H1 (cell line): Measurements from ENCODE around the gene HKDC1. TPM values are rescaled to one million over a fixed set of nuclear protein-coding genes. Genes with fewer than 3 reads are reported as not detected.

ENCODE experiments used
- CTCF ChIA-PET: fragments of 300-600 bp; sonication (Branson Sonifier 250); formaldehyde crosslinking; loops from one replicate; lab custom pipeline; 2021; ENCODE audit not compliant: partially characterized antibody; lab: Charles Lee
- POLR2A ChIA-PET: fragments of 300-600 bp; sonication (Branson Sonifier 250); formaldehyde crosslinking; loops from one replicate; lab custom pipeline; 2021; ENCODE audit warnings: inconsistent platforms; ENCODE audit not compliant: partially characterized antibody; lab: Charles Lee
- DNase-seq, 2 experiments: peaks; one replicate each; pipeline versions ENCODE4 v3.0.0 to v3.0.0-alpha.2; 2010 to 2022; ENCODE audit warnings: low spot score in 2 of 2, low read depth in 1 of 2, mixed read lengths in 1 of 2
- FAIRE-seq: peaks from 2 replicates; lab custom pipeline; 2011; peaks lifted over from hg19 to GRCh38; lab: Jason Lieb, UNC
- H2AFZ ChIP-seq: 2 replicates; pipeline ENCODE4 v1.8.1; 2012; ENCODE audit warnings: low read length, inconsistent platforms
- H2AK5ac ChIP-seq: 2 replicates; pipeline ENCODE4 v1.6.1; 2013; ENCODE audit warnings: low read depth, low read length
- H2BK120ac ChIP-seq: replicated peaks from 2 replicates; pipeline ENCODE3; 2013; ENCODE audit warnings: low read depth, low read length, inconsistent platforms
- H2BK12ac ChIP-seq: 2 replicates; pipeline ENCODE4 v1.6.1; 2013; ENCODE audit warnings: low read depth, low read length
- H2BK15ac ChIP-seq: 2 replicates; pipeline ENCODE4 v1.6.1; 2013; ENCODE audit warnings: low read length
- H2BK20ac ChIP-seq: 2 replicates; pipeline ENCODE4 v1.6.1; 2013; ENCODE audit warnings: low read length
- H2BK5ac ChIP-seq: 2 replicates; pipeline ENCODE4 v1.6.1; 2013; ENCODE audit warnings: low read depth, low read length
- H3K14ac ChIP-seq: 2 replicates; pipeline ENCODE4 v1.6.1; 2013; ENCODE audit warnings: inconsistent platforms; ENCODE audit not compliant: insufficient read length
- H3K18ac ChIP-seq: 2 replicates; pipeline ENCODE4 v1.6.1; 2013; ENCODE audit warnings: low read length; ENCODE audit errors: extremely low read depth
- H3K23ac ChIP-seq: 2 replicates; pipeline ENCODE4 v1.6.1; 2013; ENCODE audit warnings: inconsistent platforms; ENCODE audit not compliant: insufficient read length
- H3K23me2 ChIP-seq: 2 replicates; pipeline ENCODE4 v1.6.1; 2013; ENCODE audit warnings: low read depth, low read length
- H3K27ac ChIP-seq: 2 replicates; pipeline ENCODE4 v1.6.1; 2011; ENCODE audit warnings: low read depth, low read length, inconsistent platforms
- H3K27me3 ChIP-seq, 4 experiments: replicated peaks in 1 of 4; 1 replicate in 1 of 4; 2 replicates in 3 of 4; pipeline versions ENCODE4 v1.6.1 to v1.8.1; 2011 to 2013; ENCODE audit warnings: low read length in 3 of 4, mild to moderate bottlenecking in 3 of 4, inconsistent platforms in 2 of 4, mixed read lengths in 2 of 4, moderate library complexity in 1 of 4; ENCODE audit not compliant: control insufficient read depth in 3 of 4, insufficient read depth in 3 of 4; ENCODE audit errors: extremely low read depth in 1 of 4
- H3K36me3 ChIP-seq, 4 experiments: 2 replicates each; pipeline versions ENCODE4 v1.6.1 to v1.8.1; 2011 to 2013; ENCODE audit warnings: mild to moderate bottlenecking in 4 of 4, low read length in 3 of 4, moderate library complexity in 2 of 4, control low read depth in 1 of 4, inconsistent platforms in 1 of 4; ENCODE audit not compliant: insufficient read depth in 4 of 4, control insufficient read depth in 2 of 4
- H3K4ac ChIP-seq: replicated peaks from 2 replicates; pipeline ENCODE3; 2013; ENCODE audit warnings: low read length, low read depth, mixed read lengths, inconsistent platforms; ENCODE audit not compliant: insufficient read length
- H3K4me1 ChIP-seq, 4 experiments: replicated peaks in 1 of 4; 1 replicate in 1 of 4; 2 replicates in 3 of 4; pipeline versions ENCODE4 v1.6.1 to v1.8.1; 2011 to 2013; ENCODE audit warnings: low read length in 3 of 4, inconsistent platforms in 2 of 4, mixed read lengths in 1 of 4; ENCODE audit not compliant: insufficient read depth in 4 of 4, control insufficient read depth in 3 of 4
- H3K4me2 ChIP-seq, 2 experiments: 2 replicates each; pipeline versions ENCODE4 v1.6.1 to v1.8.1; 2011 to 2013; ENCODE audit warnings: low read depth in 2 of 2, low read length in 2 of 2, control low read depth in 1 of 2, inconsistent platforms in 1 of 2, mild to moderate bottlenecking in 1 of 2; ENCODE audit not compliant: insufficient read depth in 1 of 2
- H3K4me3 ChIP-seq, 4 experiments: fragments of 200-600, 300-600 bp in 1 of 4; sonication (generic), shearing (Covaris generic), sonication (Bioruptor Twin) in 1 of 4; 2 replicates each; pipeline versions ENCODE4 v1.5.1 to v1.8.1; 2011 to 2016; ENCODE audit warnings: low read length in 4 of 4, low read depth in 3 of 4, control low read depth in 2 of 4, inconsistent platforms in 2 of 4, mild to moderate bottlenecking in 2 of 4, mixed read lengths in 1 of 4, moderate library complexity in 1 of 4; ENCODE audit not compliant: insufficient read depth in 2 of 4; ENCODE audit errors: extremely low read depth in 1 of 4
- H3K56ac ChIP-seq: replicated peaks from 2 replicates; pipeline ENCODE3; 2013; ENCODE audit warnings: low read depth, mild to moderate bottlenecking, mixed read lengths, low read length, inconsistent platforms; ENCODE audit not compliant: insufficient read length
- H3K79me1 ChIP-seq: 2 replicates; pipeline ENCODE4 v1.6.1; 2013; ENCODE audit warnings: low read depth, low read length, control low read depth
- H3K79me2 ChIP-seq, 2 experiments: 2 replicates each; pipeline versions ENCODE4 v1.6.1 to v1.8.1; 2012 to 2013; ENCODE audit warnings: low read length in 2 of 2, mild to moderate bottlenecking in 2 of 2, inconsistent platforms in 1 of 2; ENCODE audit not compliant: insufficient read depth in 2 of 2, control insufficient read depth in 1 of 2
- H3K9ac ChIP-seq, 4 experiments: replicated peaks in 1 of 4; 1 replicate in 1 of 4; 2 replicates in 3 of 4; pipeline versions ENCODE4 v1.6.1 to v1.8.1; 2011 to 2013; ENCODE audit warnings: low read depth in 3 of 4, low read length in 3 of 4, control low read depth in 2 of 4, mild to moderate bottlenecking in 2 of 4, moderate library complexity in 2 of 4, inconsistent platforms in 1 of 4; ENCODE audit errors: extremely low read depth in 1 of 4
- H3K9me3 ChIP-seq, 2 experiments: 2 replicates each; pipeline versions ENCODE4 v1.6.1 to v1.8.1; 2012 to 2013; ENCODE audit warnings: mild to moderate bottlenecking in 2 of 2, moderate library complexity in 2 of 2, control low read depth in 1 of 2, inconsistent platforms in 1 of 2, low read depth in 1 of 2, low read length in 1 of 2, mixed read lengths in 1 of 2; ENCODE audit not compliant: insufficient read depth in 2 of 2
- H4K20me1 ChIP-seq, 2 experiments: replicated peaks in 1 of 2; 2 replicates each; pipeline versions ENCODE3 to v1.8.1; 2011 to 2013; ENCODE audit warnings: inconsistent platforms in 2 of 2, low read length in 2 of 2, mild to moderate bottlenecking in 1 of 2; ENCODE audit not compliant: insufficient read depth in 2 of 2, control insufficient read depth in 1 of 2
- H4K5ac ChIP-seq: 2 replicates; pipeline ENCODE4 v1.6.1; 2013; ENCODE audit warnings: low read length, low read depth, mixed read lengths, inconsistent platforms; ENCODE audit not compliant: insufficient read length
- H4K8ac ChIP-seq: 2 replicates; pipeline ENCODE4 v1.8.0; 2013; ENCODE audit warnings: mild to moderate bottlenecking, moderate library complexity, low read length, inconsistent platforms; ENCODE audit not compliant: insufficient read depth; ENCODE audit errors: extremely low read depth
- H4K91ac ChIP-seq: replicated peaks from 2 replicates; pipeline ENCODE3; 2013; ENCODE audit warnings: low read length, mixed read lengths, inconsistent platforms; ENCODE audit not compliant: insufficient read length
- GTF2F1 ChIP-seq: IDR thresholded peaks from 2 replicates; pipeline ENCODE4 v1.6.1; 2012; ENCODE audit warnings: low read depth, low read length, improper control_type of control experiment, borderline replicate concordance
- NRF1 ChIP-seq: IDR thresholded peaks from 2 replicates; pipeline ENCODE4 v1.6.1; 2011; ENCODE audit warnings: mild to moderate bottlenecking, low read depth, low read length, improper control_type of control experiment
- RFX5 ChIP-seq: IDR thresholded peaks from 2 replicates; pipeline ENCODE4 v1.6.1; 2011; ENCODE audit warnings: low read depth, low read length, improper control_type of control experiment, borderline replicate concordance
- SIRT6 ChIP-seq: IDR thresholded peaks from one replicate; pipeline ENCODE4 v1.7.1; 2012; ENCODE audit warnings: low read length, inconsistent platforms
- WGBS, 2 experiments: shearing (Covaris generic) in 1 of 2; methylation state at CpG; one replicate each; pipeline versions ENCODE4 v1.1.6 to v1.1.7; 2013 to 2015; ENCODE audit warnings: low lambda C conversion rate in 2 of 2, mixed read lengths in 2 of 2, inconsistent platforms in 1 of 2, low coverage in 1 of 2, missing lambda C conversion rate in 1 of 2; ENCODE audit not compliant: insufficient replicate concordance in 2 of 2, insufficient coverage in 1 of 2, insufficient read length in 1 of 2; ENCODE audit errors: extremely low coverage in 1 of 2, missing lambda C conversion rate in 1 of 2; 5-methylcytosine and 5-hydroxymethylcytosine counted together
- polyA plus RNA-seq, 7 experiments: library from polyadenylated mRNA; depleted of rRNA in 3 of 7; stranded (reverse) in 5 of 7; unstranded in 2 of 7; fragments of >200 nt in 5 of 7; fragments of 200-250 nt in 2 of 7; gene quantifications; 1 replicate in 5 of 7; 2 replicates in 1 of 7; 4 replicates in 1 of 7; pipeline versions ENCODE4 v1.2.1 to v1.2.3, GENCODE V29; 2011 to 2013; ENCODE audit warnings: missing spikeins in 2 of 7, mixed read lengths in 2 of 7
- total RNA-seq: library from RNA; stranded (reverse); fragmentation: NEBNext Ultra II Directional; extraction: Animal tissue kit (Norgen Biotek cat#: 25700); gene quantifications from 2 replicates; pipeline ENCODE4 v1.2.1, GENCODE V29; 2021

HKDC1 gene
- total and polyA plus RNA-seq, 2 of the 8 experiments (the other 6 are each of a cell fraction or from before 2014, with no cell fraction given): 0.12 to 0.78 TPM

GRCh38 chr10:69248117-69248730 lies 28.1 kb downstream of the HKDC1 start:
- Histone ChIP-seq H3K4me1 (no peaks in the 10 kb centered on the region; a peak in 1 of 7 replicates), H3K23ac (no peak overlapping the region), H2BK5ac (no peak overlapping the region), H3K27me3 (no peaks in the 10 kb centered on the region), H3K14ac (no peak overlapping the region), H3K36me3 (no peaks in the 10 kb centered on the region), H2AK5ac (no peak overlapping the region), H4K20me1 (no peaks in the 10 kb centered on the region), H3K9me3 (no peaks in the 10 kb centered on the region), H2BK15ac (no peak overlapping the region), H3K9ac (no peak overlapping the region), H3K4ac (no peak overlapping the region), H3K4me2 (no peak overlapping the region), H3K23me2 (no peaks in the 10 kb centered on the region), H3K27ac (no peak overlapping the region), H4K91ac (no peak overlapping the region), H3K79me1 (no peaks in the 10 kb centered on the region), H3K56ac (no peak overlapping the region), H2BK20ac (no peak overlapping the region), H4K8ac (no peak overlapping the region), H3K18ac (no peak overlapping the region), H3K4me3 (no peak overlapping the region), H2BK12ac (peak overlapping the region; percentile 39; the same call in 1 of the 2 replicates), H2BK120ac (no peak overlapping the region), H4K5ac (no peak overlapping the region), H2AFZ (no peak overlapping the region), H3K79me2 (no peaks in the 10 kb centered on the region)
- CTCF ChIA-PET: interaction anchor here (1.0 to 1.9 kb wide), 4 partner anchors 10 to 142 kb away, joined by 3 to 7 read pairs (median 3); no protein-coding TSS in a partner anchor
- DNase-seq (no peak), FAIRE-seq (no peak)
- WGBS, 2 experiments: 95% methylated on average over 24 of the region's 24 CpGs; no CpG with 5 or more reads in 1 of the 2 experiments
- TF ChIP-seq RFX5 (no peak), NRF1 (no peak), SIRT6 (no peak), GTF2F1 (no peak)
- POLR2A ChIA-PET: no interaction called here
